Transverse colon (tissue), 4 donors: ENCODE data around the gene MYO5B. TPM values are rescaled to one million over a fixed set of nuclear protein-coding genes. Genes with fewer than 3 reads are reported as not detected.

ENCODE experiments used
- DNase-seq: peaks from one replicate; pipeline ENCODE4 v3.0.0-alpha.2; 2019
- H3K27ac ChIP-seq, 4 donors: fragments of 200-600 bp; sonication (generic); 2 replicates each; pipeline ENCODE4 v1.5.1; 2016 to 2018; ENCODE audit warnings: inconsistent platforms in 4 of 4
- H3K27me3 ChIP-seq: fragments of 200-600 bp; sonication (generic); 2 replicates; pipeline ENCODE4 v1.5.1; 2017; ENCODE audit warnings: inconsistent platforms
- H3K36me3 ChIP-seq, 4 donors: fragments of 200-600 bp; sonication (generic); 2 replicates each; pipeline ENCODE4 v1.5.1; 2017 to 2019; ENCODE audit warnings: inconsistent platforms in 4 of 4
- H3K4me1 ChIP-seq, 4 donors: fragments of 200-600 bp; sonication (generic); 2 replicates each; pipeline ENCODE4 v1.5.1; 2017 to 2020; ENCODE audit warnings: inconsistent platforms in 4 of 4
- H3K4me3 ChIP-seq, 4 donors: fragments of 200-600 bp; sonication (generic); 1 replicate in 1 of 4; 2 replicates in 3 of 4; pipeline versions ENCODE4 v1.5.1 to v1.6.1; 2017 to 2019; ENCODE audit warnings: inconsistent platforms in 4 of 4
- H3K9me3 ChIP-seq, 2 donors: fragments of 200-600 bp; sonication (generic); 2 replicates each; pipeline ENCODE4 v1.5.1; 2017 to 2019; ENCODE audit warnings: inconsistent platforms in 2 of 2
- EP300 ChIP-seq: sonication (generic); formaldehyde crosslinking; IDR thresholded peaks from one replicate; pipeline ENCODE4 v1.6.1; 2017; ENCODE audit warnings: antibody characterized with exemption, low read depth
- POLR2A ChIP-seq: fragments of 450-650 bp; IDR thresholded peaks from one replicate; pipeline ENCODE4 v1.6.1; 2016; ENCODE audit warnings: antibody characterized with exemption, mild to moderate bottlenecking, moderate library complexity
- POLR2AphosphoS5 ChIP-seq, 3 donors: sonication (generic); formaldehyde crosslinking; IDR thresholded peaks; one replicate each; pipeline ENCODE4 v1.6.1; 2016; ENCODE audit warnings: antibody characterized with exemption in 3 of 3
- WGBS, 2 donors: methylation state at CpG; one replicate each; pipeline ENCODE4 v1.1.5; 2018; ENCODE audit warnings: low coverage in 1 of 2; 5-methylcytosine and 5-hydroxymethylcytosine counted together
- in situ Hi-C, 4 donors: fragments of 200-750 bp; cut with MboI; loops; one replicate each; pipeline versions ENCODE4 v1.15.0 to v1.15.1; 2017; ENCODE audit warnings: low sequenced_read_pairs in 3 of 4, low pct_ligation_motif_present in 1 of 4, low pct_unique_long_range_greater_than_20kb in 1 of 4
- intact Hi-C: fragments of 100-400 bp; cut with DNase I; formaldehyde crosslinking; loops from one replicate; pipeline ENCODE4 v1.15.1; 2023; ENCODE audit warnings: low total_unique reads
- total RNA-seq, 4 donors: library from RNA; depleted of rRNA; stranded (reverse); fragments of >200 nt; gene quantifications; one replicate each; pipeline ENCODE4 v1.1.0, GENCODE V29; 2016
- TF ChIP-seq, protein P1 (sequence below), 5 experiments: fragments of 200-600 bp in 3 of 5; fragments of 450-650 bp in 2 of 5; sonication (generic) in 3 of 5; IDR thresholded peaks; 1 replicate in 2 of 5; 2 replicates in 3 of 5; pipeline ENCODE4 v1.5.1; 2016 to 2017; ENCODE audit warnings: antibody characterized with exemption in 5 of 5, inconsistent platforms in 3 of 5, mild to moderate bottlenecking in 2 of 5, moderate library complexity in 1 of 5

MYO5B gene
- total RNA-seq, 4 donors from 2014 or later, result 96.7 to 144 (median 114) TPM

DNA sequence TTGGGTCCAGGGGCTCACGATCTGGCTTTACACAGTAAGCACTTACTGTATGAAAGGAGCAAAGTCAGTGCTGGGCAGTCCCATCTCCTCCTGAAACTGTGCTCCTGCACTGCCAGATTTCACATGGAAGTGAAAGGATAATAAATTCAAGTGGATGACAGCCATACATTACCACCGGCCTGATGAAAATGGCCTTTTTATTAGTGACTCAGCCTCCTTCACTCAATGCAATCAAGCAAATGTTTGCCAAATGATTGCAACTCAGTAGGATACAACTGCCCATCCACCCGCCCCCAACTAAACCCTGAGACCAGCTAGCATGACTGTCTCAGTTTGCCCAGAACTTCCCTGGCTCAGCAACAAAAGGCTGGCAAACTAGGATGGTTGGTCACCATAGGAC lies 77.1 kb downstream of the MYO5B start:
- no peaks in the 10 kb centered on the region for H3K27me3 ChIP-seq
- H3K27ac ChIP-seq, result no peak overlapping the region
- intact Hi-C loops, result no loop called here
- H3K4me3 ChIP-seq, result no peak overlapping the region
- in situ Hi-C loops, result loop anchor here in 1 of 4 donors (10.0 kb wide), 1 partner anchor 77 kb away; the partner anchor contains the start of gene MYO5B
- H3K36me3 ChIP-seq, result no peaks in the 10 kb centered on the region
- DNase-seq, result no peak
- no peaks in the 10 kb centered on the region for H3K9me3 ChIP-seq
- 70% methylated on average over 3 of the region's 3 CpGs; no CpG with 5 or more reads in 1 of the 2 donors for WGBS, 2 donors
- H3K4me1 ChIP-seq, result no peaks in the 10 kb centered on the region
- TF ChIP-seq POLR2AphosphoS5 (IDR thresholded peaks at IDR 0.05) (no peak), POLR2A (no peak), EP300 (no peak)
- TF ChIP-seq, protein P1, sequence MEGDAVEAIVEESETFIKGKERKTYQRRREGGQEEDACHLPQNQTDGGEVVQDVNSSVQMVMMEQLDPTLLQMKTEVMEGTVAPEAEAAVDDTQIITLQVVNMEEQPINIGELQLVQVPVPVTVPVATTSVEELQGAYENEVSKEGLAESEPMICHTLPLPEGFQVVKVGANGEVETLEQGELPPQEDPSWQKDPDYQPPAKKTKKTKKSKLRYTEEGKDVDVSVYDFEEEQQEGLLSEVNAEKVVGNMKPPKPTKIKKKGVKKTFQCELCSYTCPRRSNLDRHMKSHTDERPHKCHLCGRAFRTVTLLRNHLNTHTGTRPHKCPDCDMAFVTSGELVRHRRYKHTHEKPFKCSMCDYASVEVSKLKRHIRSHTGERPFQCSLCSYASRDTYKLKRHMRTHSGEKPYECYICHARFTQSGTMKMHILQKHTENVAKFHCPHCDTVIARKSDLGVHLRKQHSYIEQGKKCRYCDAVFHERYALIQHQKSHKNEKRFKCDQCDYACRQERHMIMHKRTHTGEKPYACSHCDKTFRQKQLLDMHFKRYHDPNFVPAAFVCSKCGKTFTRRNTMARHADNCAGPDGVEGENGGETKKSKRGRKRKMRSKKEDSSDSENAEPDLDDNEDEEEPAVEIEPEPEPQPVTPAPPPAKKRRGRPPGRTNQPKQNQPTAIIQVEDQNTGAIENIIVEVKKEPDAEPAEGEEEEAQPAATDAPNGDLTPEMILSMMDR (IDR thresholded peaks at IDR 0.05), result no peak

DNA sequence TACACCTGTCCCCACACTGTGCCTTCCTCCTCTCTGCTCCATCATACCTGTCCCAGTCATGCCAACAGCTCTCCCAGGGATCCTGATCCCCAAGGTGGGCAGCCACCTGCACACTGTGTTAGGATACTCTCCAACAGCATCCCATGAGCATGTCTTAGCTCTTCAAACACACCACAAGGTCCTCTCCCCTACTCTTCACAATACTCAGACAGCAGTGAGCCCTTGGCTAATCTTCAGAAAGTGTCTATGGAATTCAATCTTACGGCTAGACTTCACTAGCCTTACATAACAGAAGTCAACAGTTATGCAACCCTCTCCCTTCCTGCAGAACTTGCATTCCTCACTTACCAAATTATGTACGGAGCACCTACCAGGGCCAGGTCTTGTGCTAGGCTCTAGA lies 79.9 kb downstream of the MYO5B start:
- in situ Hi-C loops, result loop anchor here in 1 of 4 donors (10.0 kb wide), 1 partner anchor 80 kb away; the partner anchor contains the start of gene MYO5B
- Histone ChIP-seq H3K4me1 (peaks cover 0 to 7% (median 4%) of the 10 kb centered on the region in 4 donors), H3K27me3 (no peaks in the 10 kb centered on the region), H3K27ac (no peak overlapping the region), H3K4me3 (no peak overlapping the region), H3K9me3 (no peaks in the 10 kb centered on the region), H3K36me3 (no peaks in the 10 kb centered on the region)
- 75 to 79% methylated on average over 2 of the region's 2 CpGs for WGBS, 2 donors
- intact Hi-C loops, result no loop called here
- TF ChIP-seq, protein P1 (IDR thresholded peaks at IDR 0.05), result no peak
- no peak for TF ChIP-seq POLR2AphosphoS5 (IDR thresholded peaks at IDR 0.05)
- TF ChIP-seq POLR2A, result no peak
- TF ChIP-seq EP300, result no peak
- no peak for DNase-seq

DNA sequence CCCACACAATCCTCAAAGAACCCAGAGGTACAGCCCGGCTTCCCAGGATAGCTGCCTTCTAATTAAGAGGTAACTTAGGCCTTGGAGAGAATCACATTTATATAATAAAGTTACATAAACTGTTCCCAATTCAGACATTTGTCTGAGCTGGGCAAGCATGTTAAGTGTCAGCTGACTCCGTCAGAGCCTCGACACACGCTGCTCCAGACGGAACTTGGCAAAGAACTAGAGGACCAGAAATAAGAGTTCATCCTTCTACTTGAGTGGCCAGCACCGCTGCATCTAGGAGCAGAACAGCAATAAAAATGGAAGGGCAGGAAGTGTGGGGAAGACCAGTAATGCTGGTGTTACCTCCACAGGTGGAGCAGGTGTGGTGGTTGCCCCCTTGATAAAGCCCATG lies 80.5 kb downstream of the MYO5B start:
- no peak overlapping the region for H3K4me3 ChIP-seq
- in situ Hi-C loops, result loop anchor here in 1 of 4 donors (10.0 kb wide), 1 partner anchor 80 kb away; the partner anchor contains the start of gene MYO5B
- H3K4me1 ChIP-seq, result peaks cover 0 to 7% (median 4%) of the 10 kb centered on the region in 4 donors
- no peaks in the 10 kb centered on the region for H3K9me3 ChIP-seq
- H3K27me3 ChIP-seq, result no peaks in the 10 kb centered on the region
- no peaks in the 10 kb centered on the region for H3K36me3 ChIP-seq
- TF ChIP-seq, protein P1 (IDR thresholded peaks at IDR 0.05), result no peak
- TF ChIP-seq POLR2A (no peak), POLR2AphosphoS5 (IDR thresholded peaks at IDR 0.05) (no peak)
- DNase-seq, result no peak
- H3K27ac ChIP-seq, result no peak overlapping the region
- WGBS, 2 donors, result 72 to 100% methylated on average over 1 to 6 of the region's 6 CpGs
- intact Hi-C loops, result no loop called here

DNA sequence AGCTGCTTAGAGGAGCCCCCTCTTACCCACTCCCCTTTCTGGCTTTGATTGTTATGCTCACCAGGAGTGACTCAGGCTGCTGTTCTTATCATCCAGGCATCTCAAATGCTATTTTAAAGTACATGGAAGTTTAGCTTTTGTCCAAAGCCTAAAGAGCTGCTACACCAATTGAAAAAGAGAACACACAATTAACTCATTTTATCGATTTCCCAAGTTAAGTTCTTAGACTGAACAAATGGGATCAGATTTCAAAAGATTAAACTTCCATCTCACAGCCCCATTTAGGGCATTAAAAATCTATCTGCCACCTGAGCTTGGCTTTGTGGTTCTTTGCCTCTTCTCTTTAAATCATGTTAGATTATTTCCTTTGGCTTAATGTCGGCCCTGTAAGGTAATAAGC lies 81.2 kb downstream of the MYO5B start:
- Histone ChIP-seq H3K9me3 (no peaks in the 10 kb centered on the region), H3K27ac (no peak overlapping the region), H3K4me3 (no peak overlapping the region), H3K36me3 (no peaks in the 10 kb centered on the region), H3K4me1 (peaks cover 0 to 7% (median 4%) of the 10 kb centered on the region in 4 donors), H3K27me3 (no peaks in the 10 kb centered on the region)
- no peak for TF ChIP-seq POLR2A
- TF ChIP-seq, protein P1 (IDR thresholded peaks at IDR 0.05), result no peak
- in situ Hi-C loops, result loop anchor here in 1 of 4 donors (10.0 kb wide), 1 partner anchor 81 kb away; the partner anchor contains the start of gene MYO5B
- WGBS, 2 donors, result 49 to 61% methylated on average over 2 of the region's 2 CpGs
- no peak for DNase-seq
- intact Hi-C loops, result no loop called here
